GM12878 (cell line): Measurements from ENCODE around the gene UXT. TPM values are rescaled to one million over a fixed set of nuclear protein-coding genes. Genes with fewer than 3 reads are reported as not detected.

Experiments used
- BHLHE40 ChIP-seq, 2 experiments: fragments of 450-650 bp in 1 of 2; IDR thresholded peaks; 2 replicates each; pipeline ENCODE4 v1.6.1; 2011 to 2017; ENCODE audit warnings: low read depth in 2 of 2, borderline replicate concordance in 1 of 2, improper control_type of control experiment in 1 of 2, low read length in 1 of 2, mild to moderate bottlenecking in 1 of 2
- CHD2 ChIP-seq: IDR thresholded peaks from 2 replicates; pipeline ENCODE4 v1.6.1; 2011; ENCODE audit warnings: low read depth, low read length, improper control_type of control experiment, borderline replicate concordance
- DPF2 ChIP-seq: fragments of 450-650 bp; IDR thresholded peaks from 2 replicates; pipeline ENCODE4 v1.6.1; 2017; ENCODE audit warnings: mild to moderate bottlenecking
- EED ChIP-seq: sonication (generic); IDR thresholded peaks from 2 replicates; pipeline ENCODE4 v1.6.1; 2016; ENCODE audit warnings: antibody characterized with exemption, low read depth
- JUNB ChIP-seq: IDR thresholded peaks from 2 replicates; pipeline ENCODE4 v1.6.1; 2016; ENCODE audit warnings: antibody characterized with exemption, mild to moderate bottlenecking
- MTA3 ChIP-seq: IDR thresholded peaks from 2 replicates; pipeline ENCODE4 v1.6.1; 2012; ENCODE audit warnings: low read length, inconsistent platforms, borderline replicate concordance
- MXI1 ChIP-seq: fragments of 150-350 bp; IDR thresholded peaks from 2 replicates; pipeline ENCODE4 v1.6.1; 2011; ENCODE audit warnings: low read depth, mild to moderate bottlenecking, inconsistent platforms, low read length, improper control_type of control experiment
- PAX8 ChIP-seq: fragments of 450-650 bp; IDR thresholded peaks from 2 replicates; pipeline ENCODE4 v1.6.1; 2017; ENCODE audit warnings: mild to moderate bottlenecking, moderate library complexity
- RAD21 ChIP-seq: IDR thresholded peaks from 2 replicates; pipeline ENCODE4 v1.6.1; 2011; ENCODE audit warnings: mild to moderate bottlenecking, low read depth, low read length, moderate library complexity; ENCODE audit not compliant: insufficient read depth
- RUNX3 ChIP-seq: IDR thresholded peaks from 2 replicates; pipeline ENCODE4 v1.6.1; 2012; ENCODE audit warnings: low read length, inconsistent platforms
- SMAD5 ChIP-seq: IDR thresholded peaks from 2 replicates; pipeline ENCODE4 v1.6.1; 2016; ENCODE audit warnings: antibody characterized with exemption, low read depth
- SRF ChIP-seq, 2 experiments: IDR thresholded peaks; 2 replicates each; pipeline ENCODE4 v1.6.1; 2011; ENCODE audit warnings: low read depth in 2 of 2, low read length in 2 of 2, mild to moderate bottlenecking in 1 of 2, moderate library complexity in 1 of 2
- ZNF622 ChIP-seq: fragments of 450-650 bp; IDR thresholded peaks from 2 replicates; pipeline ENCODE4 v1.6.1; 2017; ENCODE audit warnings: mild to moderate bottlenecking, inconsistent platforms
- polyA plus RNA-seq, 11 experiments: library from polyadenylated mRNA; depleted of rRNA in 4 of 11; unstranded in 6 of 11; stranded (reverse) in 5 of 11; fragments of >200 nt; fragmentation: Nextera tagmentation in 4 of 11; fragmentation: Illumina TruSeq in 1 of 11; extraction: Ambion mirVana in 4 of 11; extraction: Trizol in 1 of 11; gene quantifications; 1 replicate in 1 of 11; 2 replicates in 10 of 11; pipeline versions ENCODE4 v1.2.1 to v1.2.3, GENCODE V29; 2011 to 2016; ENCODE audit warnings: inconsistent platforms in 2 of 11, missing spikeins in 2 of 11, low read depth in 1 of 11
- total RNA-seq, 4 experiments: library from RNA; depleted of rRNA in 3 of 4; stranded (reverse); fragments of >200 nt in 3 of 4; fragmentation: Illumina TruSeq in 1 of 4; extraction: Trizol in 1 of 4; gene quantifications; 2 replicates each; pipeline versions ENCODE4 v1.2.1 to v1.2.3, GENCODE V29; 2013 to 2021
- TF ChIP-seq, protein P1 (sequence below): IDR thresholded peaks from 2 replicates; pipeline ENCODE4 v1.6.1; 2012; ENCODE audit warnings: improper control_type of control experiment, low read depth, low read length; ENCODE audit not compliant: insufficient replicate concordance
- TF ChIP-seq, protein P2 (sequence below): fragments of 450-650 bp; IDR thresholded peaks from 2 replicates; pipeline ENCODE4 v1.6.1; 2018; ENCODE audit warnings: mild to moderate bottlenecking, low read depth, moderate library complexity; ENCODE audit not compliant: partially characterized antibody
- TF ChIP-seq, protein P3 (sequence below): fragments of 450-650 bp; IDR thresholded peaks from 2 replicates; pipeline ENCODE4 v1.6.1; 2016; ENCODE audit warnings: mild to moderate bottlenecking

UXT gene
- total and polyA plus RNA-seq, 10 of the 15 experiments (the other 5 are each of a cell fraction or from before 2014, with no cell fraction given), result 105 to 245 (median 206) TPM

DNA sequence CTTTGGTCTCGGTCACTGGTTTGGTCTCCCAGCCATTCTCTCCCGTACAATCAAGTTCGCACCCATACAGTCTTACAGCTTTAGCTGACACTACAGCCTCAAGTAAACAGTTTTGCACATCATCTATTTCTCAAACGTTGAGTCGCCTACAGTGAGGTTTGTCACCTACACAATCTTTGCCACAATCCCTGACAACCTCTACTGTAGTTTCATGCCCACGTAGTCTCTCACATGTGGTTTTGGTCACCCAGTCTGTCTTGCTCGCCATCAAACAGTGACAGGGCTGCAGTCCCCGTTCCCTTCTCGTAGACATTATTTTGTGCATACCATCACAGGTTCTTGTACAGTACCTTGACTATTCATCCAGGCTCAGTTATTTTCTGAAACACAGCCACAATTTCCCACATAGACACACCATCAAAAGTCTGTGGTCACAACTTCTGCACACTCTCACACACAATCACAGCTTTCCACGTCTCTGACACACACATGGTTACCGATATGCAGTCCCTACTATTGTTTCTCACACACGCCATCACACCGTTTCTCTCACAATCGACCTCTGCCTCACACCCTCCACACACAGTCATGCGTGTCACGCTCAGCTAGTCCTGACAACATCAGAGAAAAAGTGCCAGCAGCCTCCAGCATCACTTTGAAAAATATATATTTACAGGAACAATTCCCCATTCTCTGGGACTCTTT lies 24.0 kb downstream of the UXT start (continued):
- TF ChIP-seq, protein P1, sequence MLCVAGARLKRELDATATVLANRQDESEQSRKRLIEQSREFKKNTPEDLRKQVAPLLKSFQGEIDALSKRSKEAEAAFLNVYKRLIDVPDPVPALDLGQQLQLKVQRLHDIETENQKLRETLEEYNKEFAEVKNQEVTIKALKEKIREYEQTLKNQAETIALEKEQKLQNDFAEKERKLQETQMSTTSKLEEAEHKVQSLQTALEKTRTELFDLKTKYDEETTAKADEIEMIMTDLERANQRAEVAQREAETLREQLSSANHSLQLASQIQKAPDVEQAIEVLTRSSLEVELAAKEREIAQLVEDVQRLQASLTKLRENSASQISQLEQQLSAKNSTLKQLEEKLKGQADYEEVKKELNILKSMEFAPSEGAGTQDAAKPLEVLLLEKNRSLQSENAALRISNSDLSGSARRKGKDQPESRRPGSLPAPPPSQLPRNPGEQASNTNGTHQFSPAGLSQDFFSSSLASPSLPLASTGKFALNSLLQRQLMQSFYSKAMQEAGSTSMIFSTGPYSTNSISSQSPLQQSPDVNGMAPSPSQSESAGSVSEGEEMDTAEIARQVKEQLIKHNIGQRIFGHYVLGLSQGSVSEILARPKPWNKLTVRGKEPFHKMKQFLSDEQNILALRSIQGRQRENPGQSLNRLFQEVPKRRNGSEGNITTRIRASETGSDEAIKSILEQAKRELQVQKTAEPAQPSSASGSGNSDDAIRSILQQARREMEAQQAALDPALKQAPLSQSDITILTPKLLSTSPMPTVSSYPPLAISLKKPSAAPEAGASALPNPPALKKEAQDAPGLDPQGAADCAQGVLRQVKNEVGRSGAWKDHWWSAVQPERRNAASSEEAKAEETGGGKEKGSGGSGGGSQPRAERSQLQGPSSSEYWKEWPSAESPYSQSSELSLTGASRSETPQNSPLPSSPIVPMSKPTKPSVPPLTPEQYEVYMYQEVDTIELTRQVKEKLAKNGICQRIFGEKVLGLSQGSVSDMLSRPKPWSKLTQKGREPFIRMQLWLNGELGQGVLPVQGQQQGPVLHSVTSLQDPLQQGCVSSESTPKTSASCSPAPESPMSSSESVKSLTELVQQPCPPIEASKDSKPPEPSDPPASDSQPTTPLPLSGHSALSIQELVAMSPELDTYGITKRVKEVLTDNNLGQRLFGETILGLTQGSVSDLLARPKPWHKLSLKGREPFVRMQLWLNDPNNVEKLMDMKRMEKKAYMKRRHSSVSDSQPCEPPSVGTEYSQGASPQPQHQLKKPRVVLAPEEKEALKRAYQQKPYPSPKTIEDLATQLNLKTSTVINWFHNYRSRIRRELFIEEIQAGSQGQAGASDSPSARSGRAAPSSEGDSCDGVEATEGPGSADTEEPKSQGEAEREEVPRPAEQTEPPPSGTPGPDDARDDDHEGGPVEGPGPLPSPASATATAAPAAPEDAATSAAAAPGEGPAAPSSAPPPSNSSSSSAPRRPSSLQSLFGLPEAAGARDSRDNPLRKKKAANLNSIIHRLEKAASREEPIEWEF, result peak; percentile 19
- no peak for TF ChIP-seq PAX8
- TF ChIP-seq, protein P2, sequence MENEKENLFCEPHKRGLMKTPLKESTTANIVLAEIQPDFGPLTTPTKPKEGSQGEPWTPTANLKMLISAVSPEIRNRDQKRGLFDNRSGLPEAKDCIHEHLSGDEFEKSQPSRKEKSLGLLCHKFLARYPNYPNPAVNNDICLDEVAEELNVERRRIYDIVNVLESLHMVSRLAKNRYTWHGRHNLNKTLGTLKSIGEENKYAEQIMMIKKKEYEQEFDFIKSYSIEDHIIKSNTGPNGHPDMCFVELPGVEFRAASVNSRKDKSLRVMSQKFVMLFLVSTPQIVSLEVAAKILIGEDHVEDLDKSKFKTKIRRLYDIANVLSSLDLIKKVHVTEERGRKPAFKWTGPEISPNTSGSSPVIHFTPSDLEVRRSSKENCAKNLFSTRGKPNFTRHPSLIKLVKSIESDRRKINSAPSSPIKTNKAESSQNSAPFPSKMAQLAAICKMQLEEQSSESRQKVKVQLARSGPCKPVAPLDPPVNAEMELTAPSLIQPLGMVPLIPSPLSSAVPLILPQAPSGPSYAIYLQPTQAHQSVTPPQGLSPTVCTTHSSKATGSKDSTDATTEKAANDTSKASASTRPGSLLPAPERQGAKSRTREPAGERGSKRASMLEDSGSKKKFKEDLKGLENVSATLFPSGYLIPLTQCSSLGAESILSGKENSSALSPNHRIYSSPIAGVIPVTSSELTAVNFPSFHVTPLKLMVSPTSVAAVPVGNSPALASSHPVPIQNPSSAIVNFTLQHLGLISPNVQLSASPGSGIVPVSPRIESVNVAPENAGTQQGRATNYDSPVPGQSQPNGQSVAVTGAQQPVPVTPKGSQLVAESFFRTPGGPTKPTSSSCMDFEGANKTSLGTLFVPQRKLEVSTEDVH, result no peak
- TF ChIP-seq SMAD5, result no peak
- no peak for TF ChIP-seq EED
- TF ChIP-seq RAD21, result no peak
- 0 out of 2 replicates have a peak, but pooled peaks have one; percentile 24 for TF ChIP-seq DPF2
- TF ChIP-seq CHD2, result no peak
- TF ChIP-seq BHLHE40 (IDR thresholded peaks at IDR 0.05; ENCODE audit: borderline replicate concordance in 1 of 2, low read depth in 2 of 2, low read length in 1 of 2), result peak in 1 of 2 experiments; percentile 60; a peak in 1 of 4 replicates
- no peak for TF ChIP-seq MTA3
- peak; percentile 68 for TF ChIP-seq RUNX3
- TF ChIP-seq JUNB, result no peak
- no peak for TF ChIP-seq MXI1
- TF ChIP-seq ZNF622, result no peak
- TF ChIP-seq, protein P3, sequence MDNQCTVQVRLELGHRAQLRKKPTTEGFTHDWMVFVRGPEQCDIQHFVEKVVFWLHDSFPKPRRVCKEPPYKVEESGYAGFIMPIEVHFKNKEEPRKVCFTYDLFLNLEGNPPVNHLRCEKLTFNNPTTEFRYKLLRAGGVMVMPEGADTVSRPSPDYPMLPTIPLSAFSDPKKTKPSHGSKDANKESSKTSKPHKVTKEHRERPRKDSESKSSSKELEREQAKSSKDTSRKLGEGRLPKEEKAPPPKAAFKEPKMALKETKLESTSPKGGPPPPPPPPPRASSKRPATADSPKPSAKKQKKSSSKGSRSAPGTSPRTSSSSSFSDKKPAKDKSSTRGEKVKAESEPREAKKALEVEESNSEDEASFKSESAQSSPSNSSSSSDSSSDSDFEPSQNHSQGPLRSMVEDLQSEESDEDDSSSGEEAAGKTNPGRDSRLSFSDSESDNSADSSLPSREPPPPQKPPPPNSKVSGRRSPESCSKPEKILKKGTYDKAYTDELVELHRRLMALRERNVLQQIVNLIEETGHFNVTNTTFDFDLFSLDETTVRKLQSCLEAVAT, result peak; percentile 83
- TF ChIP-seq SRF (IDR thresholded peaks at IDR 0.05; ENCODE audit: low read depth in 2 of 2, low read length in 2 of 2), result no peak
